B cell (primary cell): ENCODE results near the gene PGPEP1. TPM values are rescaled to one million over a fixed set of nuclear protein-coding genes. Genes with fewer than 3 reads are reported as not detected.

Experiments used
- ATAC-seq: fragments of 200-7000 bp; cut with Tn5 transposase; one replicate; pipeline ENCODE4 v1.10.0; 2021; ENCODE audit warnings: low read depth, mild to moderate bottlenecking, moderate number of reproducible peaks, moderate library complexity
- CTCF ChIA-PET: fragments of 350-600 bp; sonication (Branson Sonifier 250); formaldehyde crosslinking; loops from one replicate; lab custom pipeline; 2021; ENCODE audit warnings: antibody characterized with exemption, inconsistent platforms; lab: Charles Lee
- POLR2A ChIA-PET: fragments of 350-600 bp; sonication (Branson Sonifier 250); formaldehyde crosslinking; loops from one replicate; lab custom pipeline; 2021; ENCODE audit warnings: antibody characterized with exemption; lab: Charles Lee
- DNase-seq: peaks from one replicate; pipeline ENCODE4 v3.0.0; 2013
- H2AFZ ChIP-seq: 2 replicates; pipeline ENCODE4 v1.6.1; 2012; ENCODE audit warnings: mild to moderate bottlenecking, low read depth, low read length; ENCODE audit not compliant: insufficient read depth, poor library complexity, severe bottlenecking
- H3K27ac ChIP-seq, 2 donors: 1 replicate in 1 of 2; 2 replicates in 1 of 2; pipeline ENCODE4 v1.5.1; 2012 to 2013; ENCODE audit warnings: low read length in 2 of 2, mild to moderate bottlenecking in 2 of 2, moderate library complexity in 1 of 2
- H3K27me3 ChIP-seq, 4 experiments: fragments of 200-600 bp in 1 of 4; sonication (generic) in 1 of 4; replicated peaks in 1 of 4; 1 replicate in 2 of 4; 2 replicates in 2 of 4; pipeline versions ENCODE4 v1.6.1 to v1.7.0; 2013 to 2016; ENCODE audit warnings: low read length in 3 of 4, mild to moderate bottlenecking in 2 of 4, mixed read lengths in 1 of 4, moderate library complexity in 1 of 4; ENCODE audit not compliant: insufficient read depth in 4 of 4, control insufficient read depth in 3 of 4; ENCODE audit errors: control extremely low read depth in 1 of 4
- H3K36me3 ChIP-seq, 2 experiments: replicated peaks in 1 of 2; 1 replicate in 1 of 2; 2 replicates in 1 of 2; pipeline versions ENCODE4 v1.6.1 to v1.7.1; 2013; ENCODE audit warnings: low read length in 1 of 2; ENCODE audit not compliant: insufficient read depth in 2 of 2, control insufficient read depth in 1 of 2; ENCODE audit errors: control extremely low read depth in 1 of 2, extremely low read depth in 1 of 2
- H3K4me1 ChIP-seq, 2 donors: fragments of 200-600 bp in 1 of 2; sonication (generic) in 1 of 2; 1 replicate in 1 of 2; 2 replicates in 1 of 2; pipeline versions ENCODE4 v1.5.1 to v1.6.1; 2013 to 2017; ENCODE audit warnings: low read length in 2 of 2; ENCODE audit not compliant: control insufficient read depth in 2 of 2, insufficient read depth in 2 of 2
- H3K4me2 ChIP-seq: replicated peaks from 2 replicates; pipeline ENCODE3; 2012; ENCODE audit warnings: mild to moderate bottlenecking, low read depth, low read length; ENCODE audit not compliant: poor library complexity, severe bottlenecking
- H3K4me3 ChIP-seq, 5 experiments: fragments of 200-600 bp in 1 of 5; sonication (generic) in 1 of 5; 1 replicate in 3 of 5; 2 replicates in 2 of 5; pipeline versions ENCODE4 v1.5.1 to v1.7.0; 2011 to 2016; ENCODE audit warnings: low read length in 4 of 5, mild to moderate bottlenecking in 4 of 5, low read depth in 2 of 5, control low read depth in 1 of 5, moderate library complexity in 1 of 5; ENCODE audit not compliant: insufficient read depth in 1 of 5; ENCODE audit errors: control extremely low read depth in 1 of 5, extremely low read depth in 1 of 5
- H3K79me2 ChIP-seq: fragments of 200-600 bp; sonication (generic); one replicate; pipeline ENCODE4 v1.6.0; 2016; ENCODE audit warnings: low read length; ENCODE audit not compliant: control insufficient read depth, insufficient read depth
- H3K9ac ChIP-seq: fragments of 200-600 bp; sonication (generic); 2 replicates; pipeline ENCODE4 v1.6.1; 2017; ENCODE audit warnings: mild to moderate bottlenecking, low read length, moderate library complexity
- H3K9me3 ChIP-seq, 3 donors: one replicate each; pipeline versions ENCODE4 v1.6.1 to v1.7.1; 2013; ENCODE audit warnings: low read length in 2 of 3; ENCODE audit not compliant: control insufficient read depth in 2 of 3, insufficient read depth in 1 of 3; ENCODE audit errors: control extremely low read depth in 1 of 3
- H4K20me1 ChIP-seq: 2 replicates; pipeline ENCODE4 v1.6.0; 2012; ENCODE audit warnings: mild to moderate bottlenecking, low read length; ENCODE audit not compliant: insufficient read depth, control insufficient read depth, poor library complexity, severe bottlenecking
- H3K27ac Mint-ChIP-seq: one replicate; pipeline ENCODE4 v1.8.0; 2021; ENCODE audit warnings: mixed read lengths
- H3K27me3 Mint-ChIP-seq: one replicate; pipeline ENCODE4 v1.8.0; 2021; ENCODE audit warnings: mixed read lengths
- H3K4me1 Mint-ChIP-seq: one replicate; pipeline ENCODE4 v1.8.0; 2021; ENCODE audit warnings: mixed read lengths
- H3K4me3 Mint-ChIP-seq: one replicate; pipeline ENCODE4 v1.8.0; 2021; ENCODE audit warnings: mixed read lengths
- H3K9me3 Mint-ChIP-seq: one replicate; pipeline ENCODE4 v1.8.0; 2022; ENCODE audit warnings: mixed read lengths; ENCODE audit not compliant: insufficient read depth
- EZH2 ChIP-seq: IDR thresholded peaks from 2 replicates; pipeline ENCODE4 v1.6.1; 2012; ENCODE audit warnings: borderline replicate concordance, low read depth, mild to moderate bottlenecking, moderate library complexity, low read length; ENCODE audit not compliant: insufficient read depth, poor library complexity, severe bottlenecking
- WGBS: methylation state at CpG from one replicate; pipeline ENCODE4 v1.1.5; 2013; ENCODE audit warnings: missing lambda C conversion rate; ENCODE audit not compliant: insufficient coverage; 5-methylcytosine and 5-hydroxymethylcytosine counted together
- intact Hi-C: fragments of 100-400 bp; cut with micrococcal nuclease; formaldehyde crosslinking; loops from one replicate; pipeline ENCODE4 v1.10.0; 2022
- polyA plus RNA-seq: library from polyadenylated mRNA; depleted of rRNA; stranded (reverse); fragments of >200 nt; gene quantifications from 2 replicates; pipeline ENCODE4 v1.2.3, GENCODE V29; 2012
- total RNA-seq, 2 donors: library from RNA; stranded (reverse); fragments of 120-200 nt in 1 of 2; gene quantifications; 1 replicate in 1 of 2; 2 replicates in 1 of 2; pipeline versions ENCODE4 v1.2.3 to v1.2.4, GENCODE V29; 2013 to 2022
- TF ChIP-seq, protein P1 (sequence below): fragments of 200-600 bp; IDR thresholded peaks from one replicate; pipeline ENCODE4 v1.8.0; 2022; ENCODE audit warnings: antibody characterized with exemption, mild to moderate bottlenecking

Gene PGPEP1
- total and polyA plus RNA-seq, 2 donors (not counting 1 experiment from before 2014, with no cell fraction given) = 17.6 to 20.9 TPM

DNA sequence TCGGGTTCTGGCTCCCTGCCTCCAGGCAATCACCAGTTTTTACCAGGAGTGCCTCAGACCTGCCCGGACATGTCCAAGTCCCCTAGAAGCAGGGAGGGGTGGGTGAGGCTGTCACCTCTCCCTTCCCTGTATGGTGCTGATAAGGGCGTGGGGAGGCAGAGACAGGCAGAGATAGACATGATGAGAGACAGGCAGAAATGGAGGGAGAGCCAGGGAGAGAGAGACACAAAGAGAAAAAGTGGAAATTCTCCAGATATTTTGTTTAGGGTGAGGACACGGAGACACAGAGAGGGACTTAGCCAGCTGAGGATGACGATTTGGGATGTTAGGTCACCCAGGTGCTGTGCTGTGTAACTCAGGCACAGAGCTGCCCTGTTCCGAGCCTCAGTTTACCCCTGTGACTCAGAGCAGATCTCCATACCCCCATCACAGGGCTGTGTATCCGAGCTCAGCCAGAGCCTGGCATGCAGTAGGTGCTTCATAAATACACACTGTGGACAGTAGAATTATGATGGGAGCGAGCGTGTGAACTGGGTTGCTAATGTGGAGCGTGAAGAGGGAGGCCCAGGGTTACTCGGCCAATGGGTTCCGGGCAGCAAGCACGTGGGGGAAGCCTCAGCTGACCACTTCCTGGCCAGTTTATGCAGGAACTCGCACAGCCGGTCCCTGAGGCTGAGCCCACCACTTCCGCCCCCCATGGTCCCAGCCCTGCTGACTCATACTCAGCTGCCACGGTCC lies 33.7 kb downstream of the PGPEP1 start:
- H3K27ac Mint-ChIP-seq = peak overlapping the region; percentile 23
- no peak overlapping the region for H3K4me3 ChIP-seq
- POLR2A ChIA-PET = interaction anchor here (0.6 to 1.2 kb wide), 4 partner anchors 14 to 187 kb away, joined by 3 to 11 read pairs (median 4); no protein-coding TSS in a partner anchor

More for the DNA sequence above, 33.7 kb downstream of the PGPEP1 start:
- intact Hi-C loops = no loop called here
- ATAC-seq (peak; percentile 80), DNase-seq (peak; percentile 42)
- peaks cover 14% of the 10 kb centered on the region for H3K4me1 Mint-ChIP-seq
- no peaks in the 10 kb centered on the region for H3K9me3 ChIP-seq
- no peak overlapping the region for H2AFZ ChIP-seq
- no peaks in the 10 kb centered on the region for H3K79me2 ChIP-seq
- TF ChIP-seq EZH2 = no peak
- TF ChIP-seq, protein P1, sequence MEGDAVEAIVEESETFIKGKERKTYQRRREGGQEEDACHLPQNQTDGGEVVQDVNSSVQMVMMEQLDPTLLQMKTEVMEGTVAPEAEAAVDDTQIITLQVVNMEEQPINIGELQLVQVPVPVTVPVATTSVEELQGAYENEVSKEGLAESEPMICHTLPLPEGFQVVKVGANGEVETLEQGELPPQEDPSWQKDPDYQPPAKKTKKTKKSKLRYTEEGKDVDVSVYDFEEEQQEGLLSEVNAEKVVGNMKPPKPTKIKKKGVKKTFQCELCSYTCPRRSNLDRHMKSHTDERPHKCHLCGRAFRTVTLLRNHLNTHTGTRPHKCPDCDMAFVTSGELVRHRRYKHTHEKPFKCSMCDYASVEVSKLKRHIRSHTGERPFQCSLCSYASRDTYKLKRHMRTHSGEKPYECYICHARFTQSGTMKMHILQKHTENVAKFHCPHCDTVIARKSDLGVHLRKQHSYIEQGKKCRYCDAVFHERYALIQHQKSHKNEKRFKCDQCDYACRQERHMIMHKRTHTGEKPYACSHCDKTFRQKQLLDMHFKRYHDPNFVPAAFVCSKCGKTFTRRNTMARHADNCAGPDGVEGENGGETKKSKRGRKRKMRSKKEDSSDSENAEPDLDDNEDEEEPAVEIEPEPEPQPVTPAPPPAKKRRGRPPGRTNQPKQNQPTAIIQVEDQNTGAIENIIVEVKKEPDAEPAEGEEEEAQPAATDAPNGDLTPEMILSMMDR = no peak
- H3K27me3 Mint-ChIP-seq = peaks cover 10% of the 10 kb centered on the region
- no peaks in the 10 kb centered on the region for H3K36me3 ChIP-seq
- peak overlapping the region; percentile 51 for H3K4me3 Mint-ChIP-seq
- peak overlapping the region; percentile 53 for H3K4me2 ChIP-seq
- no peak overlapping the region for H3K9ac ChIP-seq
- H3K4me1 ChIP-seq = peaks cover 13 to 17% of the 10 kb centered on the region in 2 donors
- H3K27ac ChIP-seq = no peak overlapping the region
- no peaks in the 10 kb centered on the region for H4K20me1 ChIP-seq
- CTCF ChIA-PET = interaction anchor here (0.5 to 2.6 kb wide), 2 partner anchors 14 to 626 kb away, joined by 3 to 11 read pairs; no protein-coding TSS in a partner anchor
- 14% methylated on average over 11 of the region's 17 CpGs for WGBS
- no peaks in the 10 kb centered on the region for H3K9me3 Mint-ChIP-seq
- peaks cover 0 to 5% (median 0%) of the 10 kb centered on the region in 4 experiments for H3K27me3 ChIP-seq
